ENCODE results near the gene SESTD1. TPM values are rescaled to one million over a fixed set of nuclear protein-coding genes. Genes with fewer than 3 reads are reported as not detected.

Gene SESTD1
- total RNA-seq, 2 experiments from 2014 or later = 3.2 to 21.4 TPM

DNA sequence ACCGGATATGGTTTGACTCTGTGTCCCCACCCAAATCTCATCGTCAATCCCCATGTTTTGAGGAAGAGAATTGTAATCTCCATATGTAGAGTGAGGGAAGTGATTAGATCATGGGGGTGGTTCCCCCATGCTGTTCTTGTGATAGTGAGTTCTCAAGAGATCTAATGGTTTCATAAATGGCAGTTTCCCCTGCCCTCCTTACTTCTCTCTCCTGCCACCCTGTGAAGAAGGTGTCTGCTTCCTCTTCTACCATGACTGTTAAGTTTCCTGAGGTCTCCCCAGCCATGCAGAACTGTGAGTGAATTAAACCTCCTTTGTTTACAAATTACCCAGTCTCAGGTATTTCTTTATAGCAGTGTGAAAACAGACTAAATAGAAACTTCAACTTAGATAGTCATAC is 69.5 kb downstream of the SESTD1 start:
- Histone ChIP-seq H3K4me2 (ENCODE audit: low read length) (no peak overlapping the region), H3K36me3 (ENCODE audit: insufficient read depth, low read length) (no peaks in the 10 kb centered on the region), H3K9me3 (ENCODE audit: low read length) (0 out of 2 replicates have a peak, but pooled peaks cover 2% of the 10 kb centered on the region), H4K20me1 (ENCODE audit: insufficient read depth, low read length) (no peaks in the 10 kb centered on the region), H3K9me2 (ENCODE audit: insufficient read depth, low read length) (no peaks in the 10 kb centered on the region), H3K79me2 (ENCODE audit: insufficient read depth, low read depth, low read length) (no peaks in the 10 kb centered on the region), H3K27ac (ENCODE audit: low read depth, low read length, poor library complexity, severe bottlenecking) (no peak overlapping the region), H3K4me1 (ENCODE audit: insufficient read depth, low read length, poor library complexity, severe bottlenecking) (no peaks in the 10 kb centered on the region), H2AFZ (ENCODE audit: low read length) (no peak overlapping the region), H3K4me3 (ENCODE audit: low read depth, low read length, poor library complexity, severe bottlenecking) (no peak overlapping the region)
- TF ChIP-seq EZH2phosphoT487 (IDR thresholded peaks at IDR 0.05; ENCODE audit: borderline replicate concordance, low read depth, low read length) = no peak
- TF ChIP-seq, protein P1, sequence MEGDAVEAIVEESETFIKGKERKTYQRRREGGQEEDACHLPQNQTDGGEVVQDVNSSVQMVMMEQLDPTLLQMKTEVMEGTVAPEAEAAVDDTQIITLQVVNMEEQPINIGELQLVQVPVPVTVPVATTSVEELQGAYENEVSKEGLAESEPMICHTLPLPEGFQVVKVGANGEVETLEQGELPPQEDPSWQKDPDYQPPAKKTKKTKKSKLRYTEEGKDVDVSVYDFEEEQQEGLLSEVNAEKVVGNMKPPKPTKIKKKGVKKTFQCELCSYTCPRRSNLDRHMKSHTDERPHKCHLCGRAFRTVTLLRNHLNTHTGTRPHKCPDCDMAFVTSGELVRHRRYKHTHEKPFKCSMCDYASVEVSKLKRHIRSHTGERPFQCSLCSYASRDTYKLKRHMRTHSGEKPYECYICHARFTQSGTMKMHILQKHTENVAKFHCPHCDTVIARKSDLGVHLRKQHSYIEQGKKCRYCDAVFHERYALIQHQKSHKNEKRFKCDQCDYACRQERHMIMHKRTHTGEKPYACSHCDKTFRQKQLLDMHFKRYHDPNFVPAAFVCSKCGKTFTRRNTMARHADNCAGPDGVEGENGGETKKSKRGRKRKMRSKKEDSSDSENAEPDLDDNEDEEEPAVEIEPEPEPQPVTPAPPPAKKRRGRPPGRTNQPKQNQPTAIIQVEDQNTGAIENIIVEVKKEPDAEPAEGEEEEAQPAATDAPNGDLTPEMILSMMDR (conservative IDR thresholded peaks at IDR 0.05; ENCODE audit: low read length) = no peak
- DNase-seq (ENCODE audit: low spot score) = no peak
- POLR2A ChIA-PET = no interaction called here
- intact Hi-C loops (cut with micrococcal nuclease; ENCODE audit: unreplicated experiment) = no loop called here
- no TSS peak for BruUV-seq (replicated peaks)
- CTCF ChIA-PET (ENCODE audit: unreplicated experiment) = no interaction called here

DNA sequence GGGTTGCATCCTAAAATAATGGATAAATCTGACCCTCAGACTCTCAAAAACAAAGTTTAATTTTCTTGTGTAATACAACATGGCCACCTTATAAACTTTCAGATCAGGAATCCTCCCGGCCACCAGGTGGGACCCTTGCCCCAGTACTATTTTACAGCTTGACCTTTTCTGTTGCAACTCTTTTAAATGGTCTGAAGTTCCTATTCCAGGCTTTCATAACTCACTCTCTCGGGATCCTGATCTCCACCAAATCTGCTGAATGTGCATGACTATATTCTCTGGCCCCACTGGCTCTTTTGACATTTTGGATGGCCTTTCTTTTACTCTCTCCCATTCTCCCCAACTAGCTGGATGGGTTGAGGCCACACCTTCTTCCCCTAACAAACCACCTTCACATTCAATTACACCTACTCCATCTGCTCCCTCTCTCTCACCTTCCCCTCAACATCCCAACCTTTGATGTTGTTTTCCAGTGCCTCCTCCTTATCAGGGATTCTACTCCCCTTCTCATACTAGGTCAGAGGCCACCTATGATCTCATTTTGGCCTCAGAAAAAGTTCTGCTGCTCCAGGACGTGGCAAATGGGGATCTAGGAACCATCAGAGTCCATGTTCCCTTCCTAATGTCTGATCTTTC is 70.8 kb downstream of the SESTD1 start:
- BruUV-seq (replicated peaks) = no TSS peak
- no peaks in the 10 kb centered on the region for H3K4me1 ChIP-seq (ENCODE audit: insufficient read depth, low read length, poor library complexity, severe bottlenecking)
- intact Hi-C loops (cut with micrococcal nuclease; ENCODE audit: unreplicated experiment) = no loop called here
- peaks cover 7% of the 10 kb centered on the region; the same call in 1 of the 2 replicates for H3K9me3 ChIP-seq (ENCODE audit: low read length)
- DNase-seq (ENCODE audit: low spot score) = no peak
- no peaks in the 10 kb centered on the region for H3K36me3 ChIP-seq (ENCODE audit: insufficient read depth, low read length)
- H3K4me2 ChIP-seq (ENCODE audit: low read length) = no peak overlapping the region
- no peak overlapping the region for H3K4me3 ChIP-seq (ENCODE audit: low read depth, low read length, poor library complexity, severe bottlenecking)
- H3K79me2 ChIP-seq (ENCODE audit: insufficient read depth, low read depth, low read length) = no peaks in the 10 kb centered on the region
- POLR2A ChIA-PET = interaction anchor here (1.0 kb wide), 1 partner anchor 97 kb away, joined by 4 read pairs; no protein-coding TSS in a partner anchor
- no peak for TF ChIP-seq EZH2phosphoT487 (IDR thresholded peaks at IDR 0.05; ENCODE audit: borderline replicate concordance, low read depth, low read length)
- TF ChIP-seq, protein P1 (conservative IDR thresholded peaks at IDR 0.05; ENCODE audit: low read length) = 0 out of 2 replicates have a peak, but pooled peaks have one; percentile 22
- H2AFZ ChIP-seq (ENCODE audit: low read length) = no peak overlapping the region
- H3K27ac ChIP-seq (ENCODE audit: low read depth, low read length, poor library complexity, severe bottlenecking) = no peak overlapping the region
- no peaks in the 10 kb centered on the region for H3K9me2 ChIP-seq (ENCODE audit: insufficient read depth, low read length)
- no peaks in the 10 kb centered on the region for H4K20me1 ChIP-seq (ENCODE audit: insufficient read depth, low read length)
- CTCF ChIA-PET (ENCODE audit: unreplicated experiment) = interaction anchor here (0.5 kb wide), 1 partner anchor 895 kb away, joined by 4 read pairs; no protein-coding TSS in a partner anchor

DNA sequence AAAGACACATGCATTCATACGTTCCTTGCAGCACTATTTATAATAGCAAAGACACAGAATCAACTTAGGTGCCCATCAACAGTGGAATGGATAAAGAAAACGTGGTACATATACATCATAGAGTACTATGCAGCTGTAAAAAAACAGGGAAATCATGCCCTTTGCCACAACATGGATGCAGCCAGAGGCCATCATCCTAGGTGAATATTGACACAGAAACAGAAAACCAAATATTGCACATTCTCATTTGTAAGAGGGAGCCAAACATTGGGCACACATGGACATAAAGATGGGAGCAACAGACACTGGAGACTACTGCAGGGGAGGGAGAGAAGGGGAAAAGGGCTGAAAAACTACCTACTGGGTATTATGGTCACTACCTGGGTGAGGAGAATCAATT is 73.5 kb downstream of the SESTD1 start:
- Histone ChIP-seq H3K36me3 (ENCODE audit: insufficient read depth, low read length) (no peaks in the 10 kb centered on the region), H4K20me1 (ENCODE audit: insufficient read depth, low read length) (no peaks in the 10 kb centered on the region), H3K4me2 (ENCODE audit: low read length) (no peak overlapping the region), H3K79me2 (ENCODE audit: insufficient read depth, low read depth, low read length) (no peaks in the 10 kb centered on the region), H2AFZ (ENCODE audit: low read length) (no peak overlapping the region), H3K4me1 (ENCODE audit: insufficient read depth, low read length, poor library complexity, severe bottlenecking) (no peaks in the 10 kb centered on the region), H3K4me3 (ENCODE audit: low read depth, low read length, poor library complexity, severe bottlenecking) (no peak overlapping the region), H3K9me3 (ENCODE audit: low read length) (peaks cover 7% of the 10 kb centered on the region; the same call in 1 of the 2 replicates), H3K9me2 (ENCODE audit: insufficient read depth, low read length) (no peaks in the 10 kb centered on the region), H3K27ac (ENCODE audit: low read depth, low read length, poor library complexity, severe bottlenecking) (no peak overlapping the region)
- ChIA-PET POLR2A (no interaction called here), CTCF (ENCODE audit: unreplicated experiment) (no interaction called here)
- BruUV-seq (replicated peaks) = no TSS peak
- no peak for DNase-seq (ENCODE audit: low spot score)
- intact Hi-C loops (cut with micrococcal nuclease; ENCODE audit: unreplicated experiment) = no loop called here
- TF ChIP-seq, protein P1 (conservative IDR thresholded peaks at IDR 0.05; ENCODE audit: low read length) = no peak
- TF ChIP-seq EZH2phosphoT487 (IDR thresholded peaks at IDR 0.05; ENCODE audit: borderline replicate concordance, low read depth, low read length) = no peak
